ENCODE data around the gene KCNJ14.
A peak's percentile ranks its signal among the peaks of the same experiment; 100 is the strongest.

Gene KCNJ14

DNA sequence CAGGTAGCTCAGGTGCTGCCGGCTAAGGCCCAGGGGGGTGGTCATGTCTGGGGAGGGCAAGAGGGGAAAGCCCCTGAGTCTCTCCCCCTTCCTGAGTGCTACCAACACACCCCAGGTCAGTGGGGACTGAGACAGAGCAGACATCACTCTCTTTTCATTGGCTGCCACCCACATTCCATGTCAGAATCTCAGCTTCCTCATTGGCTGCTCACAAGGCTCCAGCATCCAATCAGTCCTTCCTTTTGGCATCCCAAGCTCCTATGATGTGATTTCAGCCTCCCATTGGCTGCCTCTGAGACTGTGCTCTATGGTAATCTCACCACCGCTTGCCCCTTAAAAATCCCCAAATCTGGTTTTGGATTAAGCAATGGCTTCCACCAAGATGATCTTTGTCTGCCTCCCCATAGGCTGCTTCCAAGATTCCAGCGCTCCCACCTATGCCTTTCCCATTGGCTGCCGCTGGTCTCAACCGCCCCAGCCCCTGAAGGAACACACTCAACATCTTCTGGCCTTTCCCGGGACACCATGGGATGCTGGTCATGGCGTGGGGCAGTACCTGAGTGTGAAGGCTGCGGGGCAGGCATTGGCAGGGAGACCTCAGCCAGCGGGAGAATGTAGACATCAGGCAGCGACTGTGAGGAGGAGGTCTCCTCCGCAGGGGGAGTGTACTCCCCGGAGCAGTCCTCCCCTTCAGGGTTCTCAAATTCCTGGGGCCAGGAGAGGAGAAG is 54.3 kb downstream of the KCNJ14 start:
- DNase-seq, result no peak

- DNase-seq, result no peak
Measured at GRCh38 chr19:48510421-48511268, 55.3 kb downstream of the KCNJ14 start.

DNA sequence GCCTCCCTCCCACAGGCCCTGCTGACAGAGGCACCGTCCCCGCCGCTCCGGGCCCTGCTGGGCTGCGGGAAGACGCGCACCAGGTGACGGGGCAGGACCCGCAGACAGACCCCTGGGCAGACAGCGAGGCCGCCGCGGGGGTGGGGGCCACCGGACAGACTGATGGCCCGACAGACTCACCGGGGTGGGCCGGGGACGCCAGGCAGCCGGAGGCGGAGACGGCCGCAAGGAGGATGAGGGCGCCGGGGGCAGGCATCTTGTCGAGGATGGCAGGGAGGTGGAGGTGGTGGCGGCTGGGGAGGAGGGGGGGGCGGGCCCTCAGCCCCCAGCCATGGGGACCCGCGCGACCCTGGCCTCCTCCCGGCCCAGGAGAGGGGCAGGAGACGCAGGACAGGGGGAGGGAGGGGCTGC is 56.0 kb downstream of the KCNJ14 start:
- no peak for DNase-seq

DNA sequence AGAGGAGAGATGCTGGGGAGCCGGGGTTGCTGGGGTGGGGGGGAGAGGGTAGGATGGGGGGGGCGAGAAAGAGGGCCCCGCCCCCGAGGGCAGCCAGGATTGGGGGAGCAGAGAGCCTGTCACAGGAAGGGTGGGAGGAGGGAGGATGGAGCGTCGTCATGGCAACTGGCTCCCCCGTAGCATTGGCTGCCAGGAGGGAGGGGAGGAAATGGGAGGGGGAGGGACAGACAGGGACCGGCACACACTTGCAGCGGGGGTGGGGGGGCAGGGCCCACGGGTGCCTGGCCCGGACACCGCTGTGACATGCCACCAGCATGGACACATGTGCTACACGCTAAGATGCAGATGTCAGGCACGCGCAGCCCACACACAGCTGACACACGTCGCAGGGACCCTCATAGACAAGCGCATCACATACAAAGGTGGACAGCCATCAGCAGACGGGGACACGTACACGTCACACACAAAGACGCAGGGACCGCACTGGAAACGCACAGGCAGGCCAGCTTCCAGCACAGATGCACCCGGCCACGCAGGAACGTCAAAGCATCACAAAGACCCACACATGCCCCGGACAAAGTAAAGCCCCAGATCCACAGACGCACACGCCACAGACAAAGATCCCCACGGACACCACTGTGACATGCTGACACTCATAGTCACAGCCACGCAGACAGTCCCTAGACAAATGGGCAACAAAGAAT is 56.6 kb downstream of the KCNJ14 start, which contains the start of gene LMTK3:
Gene LMTK3, minus strand, starts transcription at position 36 of the 704 bp plus-strand sequence. CDS start 259 bp downstream, outside the sequence.
- peak; percentile 39 for DNase-seq

DNA sequence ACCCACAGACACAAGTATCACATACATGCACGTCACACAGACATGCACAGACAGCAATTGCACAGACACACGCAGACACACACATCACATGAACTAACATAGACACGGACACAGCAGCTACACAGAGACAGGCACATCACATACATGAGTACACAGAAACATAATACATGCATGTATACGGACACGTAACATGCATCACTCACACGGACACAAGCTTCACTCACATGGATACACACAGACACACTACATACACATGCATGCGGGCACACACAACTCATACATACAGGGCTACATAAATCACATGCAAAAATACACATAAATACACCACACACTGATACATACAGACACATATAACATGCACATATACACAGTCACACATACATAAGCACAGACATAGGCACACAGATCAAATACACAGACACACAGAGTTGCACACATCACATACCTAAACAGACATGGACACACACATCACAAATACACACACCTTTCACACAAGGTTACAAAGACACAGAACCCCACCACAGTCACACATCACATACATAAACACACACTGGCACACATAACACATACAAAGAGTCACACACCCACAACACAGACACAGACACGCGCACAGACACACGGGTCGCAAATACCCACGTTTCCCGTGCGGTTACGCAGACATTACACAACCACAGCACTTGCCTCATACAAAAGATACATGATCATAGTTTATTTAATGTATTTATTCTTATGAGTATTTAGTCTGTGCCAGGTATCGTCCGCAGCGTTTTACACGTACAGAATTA is 57.3 kb downstream of the KCNJ14 start:
- DNase-seq, result no peak

GRCh38 chr19:48513289-48514122 is 58.1 kb downstream of the KCNJ14 start:
- no peak for DNase-seq

DNA sequence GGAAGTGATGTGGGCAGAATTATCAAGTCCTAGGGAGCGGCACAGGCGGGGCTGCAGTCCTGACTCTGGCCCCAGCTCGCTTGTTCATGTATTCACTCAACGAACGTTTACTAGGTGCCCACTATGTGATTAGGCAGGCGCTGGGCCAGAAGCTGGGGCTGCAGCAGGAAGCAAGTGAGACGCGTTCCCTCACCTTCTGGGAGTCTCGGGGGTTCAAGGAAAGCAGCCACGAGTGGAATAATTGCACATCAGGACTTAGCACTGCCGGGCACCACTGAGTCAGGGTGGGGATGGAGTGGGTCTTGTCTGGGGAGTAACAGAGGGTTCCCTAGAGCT is 58.7 kb downstream of the KCNJ14 start:
- DNase-seq, result no peak

- no peak for DNase-seq
Measured at GRCh38 chr19:48516536-48516935, 61.2 kb downstream of the KCNJ14 start.

Data from activated gamma-delta T cell (primary cell).